Left lung (tissue), 10 donors: Measurements from ENCODE around the gene CAMTA1. TPM values are rescaled to one million over a fixed set of nuclear protein-coding genes. Genes with fewer than 3 reads are reported as not detected.

Experiments used
- ATAC-seq: fragments of 200-7000 bp; cut with Tn5 transposase; one replicate; pipeline ENCODE4 v1.9.1; 2020; ENCODE audit warnings: moderate library complexity
- DNase-seq, 4 donors: peaks; one replicate each; pipeline ENCODE4 v3.0.0-alpha.2; 2013 to 2020
- H3K27ac ChIP-seq, 2 donors: fragments of 200-600 bp; sonication (generic) in 1 of 2; one replicate each; pipeline versions ENCODE4 v1.5.0 to v1.8.0; 2020 to 2021
- H3K27me3 ChIP-seq, 2 donors: fragments of 200-600 bp; sonication (generic) in 1 of 2; one replicate each; pipeline versions ENCODE4 v1.5.0 to v1.8.0; 2020 to 2021
- H3K36me3 ChIP-seq, 2 donors: fragments of 200-600 bp; sonication (generic) in 1 of 2; one replicate each; pipeline versions ENCODE4 v1.5.0 to v1.8.0; 2020 to 2021
- H3K4me1 ChIP-seq, 2 donors: fragments of 200-600 bp; one replicate each; pipeline ENCODE4 v1.8.0; 2021
- H3K4me3 ChIP-seq, 2 donors: fragments of 200-600 bp; sonication (generic) in 1 of 2; one replicate each; pipeline versions ENCODE4 v1.5.0 to v1.8.0; 2020 to 2021; ENCODE audit warnings: mild to moderate bottlenecking in 1 of 2
- H3K9me3 ChIP-seq, 2 donors: fragments of 200-600 bp; sonication (generic) in 1 of 2; one replicate each; pipeline versions ENCODE4 v1.5.0 to v1.8.0; 2020 to 2021
- intact Hi-C, 2 donors: fragments of 100-400 bp; cut with DNase I; formaldehyde crosslinking; loops; one replicate each; pipeline versions ENCODE4 v1.11.2 to v1.14.2; 2022
- polyA plus RNA-seq, 6 donors: library from polyadenylated mRNA; unstranded; fragments of 120-200 nt; gene quantifications; one replicate each; pipeline ENCODE4 v1.2.1, GENCODE V29; 2013; ENCODE audit not compliant: insufficient read length in 6 of 6
- total RNA-seq, 2 donors: library from RNA; stranded (reverse); fragmentation: NEBNext Ultra II Directional; extraction: Animal tissue kit (Norgen Biotek cat#: 25700); gene quantifications; one replicate each; pipeline ENCODE4 v1.2.1, GENCODE V29; 2021
- TF ChIP-seq, protein P1 (sequence below), 2 donors: fragments of 200-600 bp; sonication (generic) in 1 of 2; IDR thresholded peaks; one replicate each; pipeline versions ENCODE4 v1.5.0 to v1.8.0; 2021; ENCODE audit warnings: antibody characterized with exemption in 2 of 2
- donor health status: DM: no; HTN: yes; CAD: no.
- donor health status: DM: no; HTN: no; CAD: no.

The CAMTA1 gene
- total and polyA plus RNA-seq, 8 donors = 42.7 to 69.1 (median 49.4) TPM

DNA sequence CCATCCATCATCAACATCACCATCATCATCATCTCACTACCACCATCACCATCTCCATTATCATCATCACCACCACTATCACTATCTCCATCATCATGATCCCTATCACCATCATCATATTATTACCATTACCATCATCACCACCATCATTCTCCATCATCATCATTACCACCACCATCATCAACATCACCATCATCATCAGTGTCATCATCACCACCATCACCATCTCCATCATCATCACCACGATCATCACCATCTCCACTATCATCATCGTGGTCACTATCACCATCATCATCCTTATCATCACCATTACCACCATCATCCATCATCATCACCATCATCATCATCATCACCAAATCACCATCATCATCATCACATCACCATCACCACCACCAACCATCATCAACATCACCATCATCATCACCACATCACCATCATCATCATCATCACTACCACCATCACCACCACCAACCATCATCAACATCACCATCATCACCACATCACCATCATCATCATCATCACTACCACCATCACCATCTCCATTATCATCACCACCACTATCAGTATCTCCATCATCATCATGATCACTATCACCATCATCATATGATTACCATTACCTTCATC lies 783.8 kb downstream of the CAMTA1 start:
- Histone ChIP-seq H3K4me3 (no peak overlapping the region), H3K4me1 (no peaks in the 10 kb centered on the region), H3K36me3 (no peaks in the 10 kb centered on the region), H3K27ac (no peak overlapping the region), H3K9me3 (no peaks in the 10 kb centered on the region), H3K27me3 (no peaks in the 10 kb centered on the region)
- ATAC-seq (no peak), DNase-seq (no peak)
- TF ChIP-seq, protein P1, sequence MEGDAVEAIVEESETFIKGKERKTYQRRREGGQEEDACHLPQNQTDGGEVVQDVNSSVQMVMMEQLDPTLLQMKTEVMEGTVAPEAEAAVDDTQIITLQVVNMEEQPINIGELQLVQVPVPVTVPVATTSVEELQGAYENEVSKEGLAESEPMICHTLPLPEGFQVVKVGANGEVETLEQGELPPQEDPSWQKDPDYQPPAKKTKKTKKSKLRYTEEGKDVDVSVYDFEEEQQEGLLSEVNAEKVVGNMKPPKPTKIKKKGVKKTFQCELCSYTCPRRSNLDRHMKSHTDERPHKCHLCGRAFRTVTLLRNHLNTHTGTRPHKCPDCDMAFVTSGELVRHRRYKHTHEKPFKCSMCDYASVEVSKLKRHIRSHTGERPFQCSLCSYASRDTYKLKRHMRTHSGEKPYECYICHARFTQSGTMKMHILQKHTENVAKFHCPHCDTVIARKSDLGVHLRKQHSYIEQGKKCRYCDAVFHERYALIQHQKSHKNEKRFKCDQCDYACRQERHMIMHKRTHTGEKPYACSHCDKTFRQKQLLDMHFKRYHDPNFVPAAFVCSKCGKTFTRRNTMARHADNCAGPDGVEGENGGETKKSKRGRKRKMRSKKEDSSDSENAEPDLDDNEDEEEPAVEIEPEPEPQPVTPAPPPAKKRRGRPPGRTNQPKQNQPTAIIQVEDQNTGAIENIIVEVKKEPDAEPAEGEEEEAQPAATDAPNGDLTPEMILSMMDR (IDR thresholded peaks at IDR 0.05) = no peak
- intact Hi-C loops = no loop called here

DNA sequence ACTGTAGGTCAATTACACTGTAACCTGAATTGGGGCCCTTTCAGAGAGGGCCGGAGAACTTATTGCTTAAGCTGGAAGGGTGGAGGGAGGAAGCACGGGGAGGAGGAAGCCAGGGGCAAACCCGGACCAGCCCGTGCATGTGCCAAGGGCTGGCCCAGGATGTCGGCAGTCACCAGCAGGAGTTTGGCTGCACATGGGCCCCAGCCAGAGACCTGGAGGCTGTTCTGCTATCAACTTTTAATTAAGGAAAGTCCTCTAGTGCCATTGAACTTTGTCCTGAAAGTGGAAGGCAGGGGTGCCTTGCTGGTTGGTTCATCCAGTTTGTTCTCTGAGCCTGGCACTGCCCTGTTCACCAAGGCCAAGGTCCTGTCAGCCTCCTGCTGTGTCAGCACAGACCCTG lies 785.1 kb downstream of the CAMTA1 start:
- H3K9me3 ChIP-seq = no peaks in the 10 kb centered on the region
- peak in 1 of 4 donors; percentile 61 for DNase-seq
- peaks cover 0 to 4% of the 10 kb centered on the region in 2 donors for H3K4me1 ChIP-seq
- H3K27ac ChIP-seq = no peak overlapping the region
- H3K36me3 ChIP-seq = no peaks in the 10 kb centered on the region
- ATAC-seq = no peak
- no peak overlapping the region for H3K4me3 ChIP-seq
- intact Hi-C loops = no loop called here
- no peaks in the 10 kb centered on the region for H3K27me3 ChIP-seq
- TF ChIP-seq, protein P1 (IDR thresholded peaks at IDR 0.05) = no peak

DNA sequence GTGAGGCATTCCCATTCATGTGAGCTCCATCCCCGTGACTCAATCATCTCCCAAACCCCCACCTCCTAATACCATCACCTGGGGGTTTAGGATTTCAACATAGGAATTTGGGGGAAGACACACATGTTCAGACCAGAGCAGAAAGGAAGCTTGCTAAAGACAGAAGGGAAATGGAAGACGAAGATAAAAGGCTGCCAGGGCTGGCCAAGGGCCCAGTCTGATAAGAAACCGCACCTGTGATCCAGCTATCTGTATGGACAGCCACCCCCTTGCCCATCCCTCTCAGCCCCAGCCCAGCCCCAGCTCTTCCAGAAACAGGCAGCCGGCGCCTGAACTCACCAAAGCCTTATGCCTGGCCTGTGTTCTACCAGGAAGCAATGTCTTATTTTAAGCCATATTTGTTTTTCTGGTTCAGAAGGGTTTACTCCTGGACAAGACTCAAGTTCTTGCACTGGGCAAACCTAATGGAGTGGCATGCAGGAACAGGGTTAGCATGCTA lies 787.4 kb downstream of the CAMTA1 start:
- no peak overlapping the region for H3K4me3 ChIP-seq
- H3K36me3 ChIP-seq = no peaks in the 10 kb centered on the region
- H3K9me3 ChIP-seq = no peaks in the 10 kb centered on the region
- peaks cover 0 to 4% of the 10 kb centered on the region in 2 donors for H3K4me1 ChIP-seq
- DNase-seq = peak in 2 of 4 donors; percentile 46 to 70
- H3K27me3 ChIP-seq = no peaks in the 10 kb centered on the region
- intact Hi-C loops = no loop called here
- TF ChIP-seq, protein P1 (IDR thresholded peaks at IDR 0.05) = no peak
- no peak overlapping the region for H3K27ac ChIP-seq
- peak; percentile 57 for ATAC-seq

DNA sequence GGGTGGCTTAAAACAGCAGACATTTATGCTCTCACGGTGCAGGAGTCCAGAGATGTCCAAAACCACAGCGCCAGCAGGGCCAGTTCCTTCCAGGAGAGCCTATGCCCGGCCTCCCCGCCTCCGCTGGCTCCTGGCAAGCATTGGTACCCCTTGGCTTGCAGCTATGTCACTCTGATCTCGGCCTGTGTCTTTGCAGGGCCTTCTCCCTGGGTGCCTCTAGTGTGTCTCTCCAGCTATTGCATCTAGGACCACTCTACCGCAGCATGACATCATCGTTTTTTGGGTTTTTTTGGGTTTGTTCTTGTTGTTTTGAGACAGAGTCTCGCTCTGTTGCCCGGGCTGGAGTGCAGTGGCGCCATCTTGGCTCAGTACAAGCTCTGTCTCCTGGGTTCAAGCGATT lies 788.2 kb downstream of the CAMTA1 start:
- no peaks in the 10 kb centered on the region for H3K36me3 ChIP-seq
- DNase-seq = peak in 1 of 4 donors; percentile 43
- H3K4me1 ChIP-seq = peaks cover 0 to 4% of the 10 kb centered on the region in 2 donors
- TF ChIP-seq, protein P1 (IDR thresholded peaks at IDR 0.05) = no peak
- no peak overlapping the region for H3K4me3 ChIP-seq
- ATAC-seq = no peak
- H3K27ac ChIP-seq = no peak overlapping the region
- no peaks in the 10 kb centered on the region for H3K27me3 ChIP-seq
- no peaks in the 10 kb centered on the region for H3K9me3 ChIP-seq
- intact Hi-C loops = no loop called here

DNA sequence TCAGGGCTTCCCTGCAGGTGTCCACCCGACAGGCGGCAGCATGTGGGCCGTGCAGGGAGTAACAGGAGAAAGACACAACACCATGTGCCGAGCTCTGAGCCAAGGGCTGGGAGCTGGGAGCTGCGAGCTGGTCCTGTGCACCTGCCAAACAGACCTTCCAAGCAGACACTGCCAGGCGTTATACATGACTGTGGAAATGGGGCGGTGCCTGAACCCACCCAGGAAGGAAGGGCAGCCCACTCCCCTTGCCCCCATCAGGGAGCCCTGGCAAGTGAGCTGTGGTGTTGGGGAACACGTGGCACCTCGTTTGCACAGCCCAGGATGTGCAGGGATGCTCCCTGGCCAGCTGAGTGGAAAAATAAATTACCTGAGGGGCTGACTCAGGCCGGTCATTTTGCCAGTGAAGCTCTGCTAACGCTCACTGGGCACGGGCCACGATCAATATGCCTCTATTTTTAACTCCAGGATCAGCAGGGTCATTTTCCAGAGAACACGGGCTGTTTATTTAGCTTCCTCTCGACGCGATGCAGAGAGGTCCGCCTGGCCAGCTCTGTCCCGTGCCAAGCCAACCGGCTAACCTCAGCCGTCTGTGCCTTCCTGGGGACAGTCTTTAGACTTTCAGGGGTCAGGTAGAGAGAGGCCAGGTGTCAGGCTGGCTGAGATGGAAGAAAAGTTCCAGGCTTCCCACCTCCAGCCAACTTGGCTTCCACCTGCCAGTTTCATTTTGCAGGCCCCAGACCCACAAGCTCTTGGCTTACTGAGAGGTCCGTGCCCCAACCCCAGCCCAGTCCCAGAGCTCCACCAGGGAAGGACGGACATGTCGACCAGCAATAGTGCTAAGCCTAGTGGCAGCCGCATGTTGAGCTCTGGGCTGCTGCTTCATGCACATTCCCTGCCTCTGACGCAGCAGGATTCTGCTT lies 789.1 kb downstream of the CAMTA1 start:
- peaks cover 0 to 4% of the 10 kb centered on the region in 2 donors for H3K4me1 ChIP-seq
- H3K36me3 ChIP-seq = no peaks in the 10 kb centered on the region
- H3K9me3 ChIP-seq = no peaks in the 10 kb centered on the region
- H3K27ac ChIP-seq = peak overlapping the region in 1 of 2 donors; percentile 53
- no peak overlapping the region for H3K4me3 ChIP-seq
- DNase-seq (peak in 2 of 4 donors; percentile 66 to 72), ATAC-seq (peak; percentile 77)
- H3K27me3 ChIP-seq = no peaks in the 10 kb centered on the region
- intact Hi-C loops = no loop called here
- TF ChIP-seq, protein P1 (IDR thresholded peaks at IDR 0.05) = no peak
